Aorta (tissue), 5 donors: ENCODE data around the gene CRIP3. TPM values are rescaled to one million over a fixed set of nuclear protein-coding genes. Genes with fewer than 3 reads are reported as not detected.

ENCODE experiments used
- ATAC-seq: fragments of 200-7000 bp; cut with Tn5 transposase; one replicate; pipeline ENCODE4 v1.9.1; 2022; ENCODE audit warnings: moderate library complexity; ENCODE audit not compliant: low FRiP score
- DNase-seq, 2 donors: peaks; one replicate each; pipeline ENCODE4 v3.0.0-alpha.2; 2020
- H3K27ac ChIP-seq, 2 donors: one replicate each; pipeline ENCODE4 v1.5.1; 2013; ENCODE audit warnings: low read length in 2 of 2, mild to moderate bottlenecking in 2 of 2, moderate library complexity in 2 of 2, control low read depth in 1 of 2, inconsistent platforms in 1 of 2, low read depth in 1 of 2
- H3K27me3 ChIP-seq, 2 donors: one replicate each; pipeline ENCODE4 v1.6.1; 2013; ENCODE audit warnings: control low read depth in 1 of 2, low read length in 1 of 2, mild to moderate bottlenecking in 1 of 2, moderate library complexity in 1 of 2; ENCODE audit not compliant: insufficient read depth in 2 of 2, control insufficient read depth in 1 of 2
- H3K36me3 ChIP-seq, 2 donors: one replicate each; pipeline ENCODE4 v1.6.1; 2013; ENCODE audit warnings: control low read depth in 1 of 2, low read length in 1 of 2, mild to moderate bottlenecking in 1 of 2; ENCODE audit not compliant: insufficient read depth in 2 of 2, control insufficient read depth in 1 of 2
- H3K4me1 ChIP-seq, 2 donors: one replicate each; pipeline ENCODE4 v1.6.1; 2013; ENCODE audit warnings: low read length in 2 of 2, control low read depth in 1 of 2, mild to moderate bottlenecking in 1 of 2, moderate library complexity in 1 of 2; ENCODE audit not compliant: insufficient read depth in 2 of 2, control insufficient read depth in 1 of 2
- H3K4me3 ChIP-seq, 2 donors: one replicate each; pipeline ENCODE4 v1.5.1; 2013; ENCODE audit warnings: low read length in 2 of 2, control low read depth in 1 of 2, mild to moderate bottlenecking in 1 of 2
- H3K9me3 ChIP-seq: one replicate; pipeline ENCODE4 v1.6.1; 2013; ENCODE audit warnings: mild to moderate bottlenecking, low read length; ENCODE audit not compliant: control insufficient read depth
- WGBS, 2 donors: extraction: QIAGEN DNeasy Blood & Tissue Kit; methylation state at CpG; one replicate each; pipeline ENCODE4 v1.1.7; 2013; 5-methylcytosine and 5-hydroxymethylcytosine counted together
- intact Hi-C, 2 donors: fragments of 100-400 bp; cut with DNase I; formaldehyde crosslinking; loops; one replicate each; pipeline versions ENCODE4 v1.14.2 to v1.15.0; 2022
- polyA plus RNA-seq, 2 donors: library from polyadenylated mRNA; stranded (reverse); fragments of 200-250 nt; gene quantifications; one replicate each; pipeline ENCODE4 v1.2.3, GENCODE V29; 2013
- total RNA-seq, 2 donors: library from RNA; stranded (reverse); fragmentation: NEBNext Ultra II Directional; extraction: Animal tissue kit (Norgen Biotek cat#: 25700); gene quantifications; one replicate each; pipeline ENCODE4 v1.2.1, GENCODE V29; 2021
- donor health status: healthy with polysubstance abuse.
- donor health status: Bipolar disorder and iron deficiency.
- donor health status: DM: no; HTN: no; CAD: no.
- donor health status: DM: no; HTN: no; CAD: no.
- donor health status: DM: yes; HTN: yes; CAD: no.

CRIP3 gene
- total and polyA plus RNA-seq, 4 donors: 0.65 to 2.2 (median 1.8) TPM; not detected in 1

DNA sequence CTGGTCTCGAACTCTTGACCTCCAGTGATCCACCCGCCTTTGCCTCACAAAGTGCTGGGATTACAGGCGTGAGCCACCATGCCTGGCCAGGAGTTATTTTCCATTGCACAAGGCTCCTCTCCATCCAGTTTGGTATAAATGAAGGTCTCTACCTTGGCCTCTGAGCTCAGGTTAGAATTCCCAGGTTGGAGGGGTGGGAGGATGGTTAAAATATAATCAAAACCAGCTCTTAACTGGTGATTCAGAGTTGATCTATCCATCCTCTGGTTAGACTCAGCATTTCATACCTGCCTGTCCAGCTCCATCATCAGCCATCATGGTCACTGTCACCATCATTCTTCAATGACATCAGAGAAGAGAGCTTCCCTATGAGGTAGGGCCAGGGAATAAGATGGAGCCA lies 13.2 kb downstream of the CRIP3 start:
- Histone ChIP-seq H3K4me1 (no peaks in the 10 kb centered on the region), H3K27me3 (no peaks in the 10 kb centered on the region), H3K9me3 (no peaks in the 10 kb centered on the region), H3K36me3 (no peaks in the 10 kb centered on the region), H3K4me3 (no peak overlapping the region), H3K27ac (no peak overlapping the region)
- intact Hi-C loops: no loop called here
- no peak for ATAC-seq
- DNase-seq: no peak
- WGBS, 2 donors: 88 to 91% methylated on average over 3 of the region's 3 CpGs

GRCh38 chr6:43294536-43294935 lies 14.1 kb downstream of the CRIP3 start:
- no peak for DNase-seq

GRCh38 chr6:43293698-43294097 lies 14.9 kb downstream of the CRIP3 start:
- Histone ChIP-seq H3K27me3 (no peaks in the 10 kb centered on the region), H3K4me1 (no peaks in the 10 kb centered on the region), H3K36me3 (no peaks in the 10 kb centered on the region), H3K27ac (no peak overlapping the region), H3K9me3 (no peaks in the 10 kb centered on the region), H3K4me3 (no peak overlapping the region)
- DNase-seq (no peak), ATAC-seq (no peak)
- 95 to 98% methylated on average over 3 of the region's 3 CpGs for WGBS, 2 donors
- intact Hi-C loops: no loop called here

More at GRCh38 chr6:43294536-43294935, 14.1 kb downstream of the CRIP3 start:
- Histone ChIP-seq H3K27me3 (no peaks in the 10 kb centered on the region), H3K9me3 (no peaks in the 10 kb centered on the region), H3K4me3 (no peak overlapping the region), H3K27ac (no peak overlapping the region), H3K4me1 (no peaks in the 10 kb centered on the region), H3K36me3 (no peaks in the 10 kb centered on the region)
- WGBS, 2 donors: 84 to 88% methylated on average over 3 of the region's 3 CpGs
- intact Hi-C loops: no loop called here
- no peak for ATAC-seq

GRCh38 chr6:43292763-43293318 lies 15.8 kb downstream of the CRIP3 start:
- 63 to 73% methylated on average over 5 of the region's 5 CpGs for WGBS, 2 donors
- no peak overlapping the region for H3K27ac ChIP-seq
- no peaks in the 10 kb centered on the region for H3K27me3 ChIP-seq
- ATAC-seq (no peak), DNase-seq (no peak)
- H3K4me3 ChIP-seq: no peak overlapping the region
- H3K4me1 ChIP-seq: no peaks in the 10 kb centered on the region
- no peaks in the 10 kb centered on the region for H3K9me3 ChIP-seq
- intact Hi-C loops: no loop called here
- no peaks in the 10 kb centered on the region for H3K36me3 ChIP-seq

- Histone ChIP-seq H3K27me3 (no peaks in the 10 kb centered on the region), H3K9me3 (no peaks in the 10 kb centered on the region), H3K27ac (no peak overlapping the region), H3K4me1 (no peaks in the 10 kb centered on the region), H3K36me3 (no peaks in the 10 kb centered on the region), H3K4me3 (no peak overlapping the region)
- ATAC-seq (no peak), DNase-seq (no peak)
- WGBS, 2 donors: 88 to 93% methylated on average over 6 of the region's 6 CpGs
- intact Hi-C loops: no loop called here
Observed at GRCh38 chr6:43292341-43292740, 16.3 kb downstream of the CRIP3 start.

- DNase-seq: no peak
- no peaks in the 10 kb centered on the region for H3K27me3 ChIP-seq
- WGBS, 2 donors: 94 to 95% methylated on average over 2 of the region's 2 CpGs
- no peak overlapping the region for H3K27ac ChIP-seq
- no peak overlapping the region for H3K4me3 ChIP-seq
- no peaks in the 10 kb centered on the region for H3K36me3 ChIP-seq
- intact Hi-C loops: no loop called here
- no peaks in the 10 kb centered on the region for H3K9me3 ChIP-seq
- ATAC-seq: no peak
- H3K4me1 ChIP-seq: no peaks in the 10 kb centered on the region
Observed at GRCh38 chr6:43291708-43292107, 16.9 kb downstream of the CRIP3 start.

- DNase-seq (no peak), ATAC-seq (no peak)
- Histone ChIP-seq H3K27me3 (no peaks in the 10 kb centered on the region), H3K4me3 (no peak overlapping the region), H3K9me3 (no peaks in the 10 kb centered on the region), H3K4me1 (no peaks in the 10 kb centered on the region), H3K27ac (no peak overlapping the region), H3K36me3 (no peaks in the 10 kb centered on the region)
- intact Hi-C loops: no loop called here
- 84 to 85% methylated on average over 6 of the region's 6 CpGs for WGBS, 2 donors
Observed at GRCh38 chr6:43290905-43291355, 17.7 kb downstream of the CRIP3 start.

DNA sequence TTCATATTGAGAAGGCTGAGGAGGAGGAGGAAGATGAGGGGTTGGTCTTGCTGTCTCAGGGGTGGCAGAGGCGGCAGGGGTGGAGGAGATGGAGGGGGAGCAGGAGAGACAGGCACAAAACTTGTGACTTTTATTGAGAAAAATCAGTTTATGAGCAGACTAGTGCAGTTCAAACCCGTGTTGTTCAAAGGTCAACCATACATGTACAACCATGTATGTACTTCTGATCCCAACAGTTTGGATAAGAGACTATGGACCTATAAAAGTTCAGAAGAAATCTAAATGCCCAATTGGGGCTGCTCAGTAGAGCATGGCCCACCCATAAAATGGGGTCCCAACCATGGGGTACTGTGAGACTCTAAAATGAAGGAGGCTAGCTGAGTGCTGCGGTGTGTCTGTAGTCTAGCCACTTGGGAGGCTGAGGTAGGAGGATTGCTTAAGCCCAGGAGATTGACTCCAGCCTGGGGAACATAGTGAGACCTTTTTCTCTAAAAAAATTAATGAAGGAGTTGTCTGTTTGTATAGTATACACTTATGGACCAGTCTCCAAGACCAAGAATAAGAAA lies 18.2 kb downstream of the CRIP3 start:
- no peak for DNase-seq
- whole genome bisulfite sequencing, 2 donors: 88 to 90% methylated on average over 3 of the region's 3 CpGs
- ATAC-seq: no peak
- Histone ChIP-seq H3K27me3 (no peaks in the 10 kb centered on the region), H3K4me3 (no peak overlapping the region), H3K4me1 (no peaks in the 10 kb centered on the region), H3K27ac (no peak overlapping the region), H3K9me3 (no peaks in the 10 kb centered on the region), H3K36me3 (no peaks in the 10 kb centered on the region)
- intact Hi-C loops: no loop called here
